ENCODE results near the gene RBKS. TPM values are rescaled to one million over a fixed set of nuclear protein-coding genes. Genes with fewer than 3 reads are reported as not detected.

The RBKS gene
- total RNA-seq, 2 donors from 2014 or later: 1.0 to 7.6 TPM

DNA sequence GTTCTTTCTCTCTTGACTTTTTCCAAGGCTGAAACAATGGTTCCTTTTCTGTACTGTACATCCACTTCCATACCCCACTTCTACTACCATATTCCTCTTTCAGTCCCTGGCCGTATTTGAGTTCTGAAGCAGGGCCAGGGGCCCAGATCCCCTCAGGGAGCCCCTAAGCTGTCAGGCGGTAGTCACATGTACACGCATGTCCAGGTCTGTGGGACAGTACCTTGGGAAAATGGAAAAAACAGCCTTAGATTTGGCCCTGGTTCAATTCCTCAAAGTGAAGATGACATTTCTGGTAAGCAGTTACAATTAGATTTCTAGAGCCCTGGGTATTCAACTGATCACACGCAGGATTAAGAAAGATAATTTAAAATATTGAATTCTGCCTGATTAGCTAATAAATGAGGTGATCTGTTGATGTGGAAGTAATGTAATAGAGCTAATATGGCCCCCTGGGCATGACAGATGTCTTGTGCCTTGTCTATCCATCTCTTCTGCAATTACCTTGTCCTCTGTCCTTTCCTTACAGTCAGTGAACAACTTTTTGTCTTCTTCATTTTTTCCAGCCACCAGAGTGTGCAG is 74.2 kb downstream of the RBKS start:
- H3K9me3 ChIP-seq: no peaks in the 10 kb centered on the region
- no peaks in the 10 kb centered on the region for H3K27me3 ChIP-seq
- intact Hi-C loops (cut with DNase I): no loop called here
- 94 to 97% methylated on average over 4 of the region's 4 CpGs for WGBS, 2 donors
- H3K4me3 ChIP-seq: no peak overlapping the region
- TF ChIP-seq, protein P1, sequence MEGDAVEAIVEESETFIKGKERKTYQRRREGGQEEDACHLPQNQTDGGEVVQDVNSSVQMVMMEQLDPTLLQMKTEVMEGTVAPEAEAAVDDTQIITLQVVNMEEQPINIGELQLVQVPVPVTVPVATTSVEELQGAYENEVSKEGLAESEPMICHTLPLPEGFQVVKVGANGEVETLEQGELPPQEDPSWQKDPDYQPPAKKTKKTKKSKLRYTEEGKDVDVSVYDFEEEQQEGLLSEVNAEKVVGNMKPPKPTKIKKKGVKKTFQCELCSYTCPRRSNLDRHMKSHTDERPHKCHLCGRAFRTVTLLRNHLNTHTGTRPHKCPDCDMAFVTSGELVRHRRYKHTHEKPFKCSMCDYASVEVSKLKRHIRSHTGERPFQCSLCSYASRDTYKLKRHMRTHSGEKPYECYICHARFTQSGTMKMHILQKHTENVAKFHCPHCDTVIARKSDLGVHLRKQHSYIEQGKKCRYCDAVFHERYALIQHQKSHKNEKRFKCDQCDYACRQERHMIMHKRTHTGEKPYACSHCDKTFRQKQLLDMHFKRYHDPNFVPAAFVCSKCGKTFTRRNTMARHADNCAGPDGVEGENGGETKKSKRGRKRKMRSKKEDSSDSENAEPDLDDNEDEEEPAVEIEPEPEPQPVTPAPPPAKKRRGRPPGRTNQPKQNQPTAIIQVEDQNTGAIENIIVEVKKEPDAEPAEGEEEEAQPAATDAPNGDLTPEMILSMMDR (IDR thresholded peaks at IDR 0.05): no peak
- TF ChIP-seq POLR2A (IDR thresholded peaks at IDR 0.05): no peak
- H3K27ac ChIP-seq: no peak overlapping the region
- DNase-seq (no peak), ATAC-seq (no peak)
- no peaks in the 10 kb centered on the region for H3K36me3 ChIP-seq (replicated peaks in 1 of 2; ENCODE audit: insufficient read depth in 1 of 2, low read depth in 2 of 2)
- no peaks in the 10 kb centered on the region for H3K4me1 ChIP-seq

DNA sequence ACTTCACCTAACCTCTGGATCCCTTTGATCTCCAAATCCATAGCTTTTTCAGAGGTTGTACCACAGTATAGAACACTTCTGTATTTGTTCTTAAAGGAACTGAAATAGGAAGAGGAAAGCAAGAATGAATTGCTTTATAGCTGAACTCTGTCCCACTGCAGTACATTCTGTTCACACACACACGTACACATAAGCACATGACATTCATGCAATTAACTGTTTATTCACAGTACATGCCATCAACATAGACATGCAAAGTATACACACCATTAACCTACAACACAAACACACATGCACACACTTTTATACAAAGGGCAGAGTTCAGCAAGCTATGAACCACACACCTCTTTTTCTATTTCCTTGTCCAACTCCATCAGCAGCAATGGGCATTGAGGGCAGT is 75.4 kb downstream of the RBKS start:
- no peaks in the 10 kb centered on the region for H3K9me3 ChIP-seq
- H3K36me3 ChIP-seq (replicated peaks in 1 of 2; ENCODE audit: insufficient read depth in 1 of 2, low read depth in 2 of 2): no peaks in the 10 kb centered on the region
- TF ChIP-seq, protein P1 (IDR thresholded peaks at IDR 0.05): no peak
- no peak for TF ChIP-seq POLR2A (IDR thresholded peaks at IDR 0.05)
- H3K4me3 ChIP-seq: no peak overlapping the region
- intact Hi-C loops (cut with DNase I): no loop called here
- 64 to 68% methylated on average over 1 of the region's 1 CpG for WGBS, 2 donors
- H3K4me1 ChIP-seq: no peaks in the 10 kb centered on the region
- ATAC-seq (no peak), DNase-seq (no peak)
- no peaks in the 10 kb centered on the region for H3K27me3 ChIP-seq
- H3K27ac ChIP-seq: no peak overlapping the region

DNA sequence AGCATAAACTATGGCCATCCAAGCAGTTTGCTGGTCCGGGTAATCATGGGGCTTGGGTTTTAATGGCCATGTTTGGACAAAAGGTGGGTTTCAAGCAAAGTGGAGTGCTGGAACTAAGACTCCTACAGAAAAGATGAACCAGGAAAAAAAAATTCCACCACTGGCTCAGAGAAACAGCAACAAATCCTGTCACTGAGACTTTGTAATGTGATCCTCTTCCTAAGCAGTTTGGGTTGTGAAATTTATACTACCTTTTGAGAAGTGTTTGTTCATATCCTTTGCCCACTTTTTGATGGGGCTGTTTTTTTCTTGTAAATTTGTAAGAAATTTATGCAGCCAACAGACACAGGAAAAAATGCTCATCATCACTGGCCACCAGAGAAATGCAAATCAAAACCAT is 78.4 kb downstream of the RBKS start:
- TF ChIP-seq POLR2A (IDR thresholded peaks at IDR 0.05): no peak
- TF ChIP-seq, protein P1 (IDR thresholded peaks at IDR 0.05): no peak
- ATAC-seq (no peak), DNase-seq (no peak)
- WGBS, 2 donors: 93 to 100% methylated on average over 1 of the region's 1 CpG
- Histone ChIP-seq H3K36me3 (replicated peaks in 1 of 2; ENCODE audit: insufficient read depth in 1 of 2, low read depth in 2 of 2) (no peaks in the 10 kb centered on the region), H3K9me3 (no peaks in the 10 kb centered on the region), H3K4me3 (no peak overlapping the region), H3K27ac (no peak overlapping the region), H3K4me1 (no peaks in the 10 kb centered on the region), H3K27me3 (no peaks in the 10 kb centered on the region)
- intact Hi-C loops (cut with DNase I): no loop called here

DNA sequence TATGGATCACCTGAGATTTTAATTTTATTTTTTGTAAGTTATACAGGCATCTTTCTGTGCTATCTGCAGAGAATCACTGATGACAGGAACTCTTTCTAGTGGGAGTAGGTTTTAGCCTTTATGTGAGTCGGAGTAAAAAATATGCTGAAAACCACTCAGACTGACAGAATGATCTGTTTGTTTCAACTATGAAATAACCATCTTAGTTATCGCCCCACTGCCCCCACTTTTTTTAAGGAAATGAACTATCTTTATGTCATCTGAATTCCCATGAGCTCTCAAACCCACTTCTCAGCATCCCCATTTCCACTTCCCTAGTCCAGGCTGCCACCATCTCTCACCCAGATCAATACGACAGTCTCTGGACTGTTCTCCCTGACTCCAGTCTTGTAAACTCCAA is 79.7 kb downstream of the RBKS start:
- intact Hi-C loops (cut with DNase I): no loop called here
- 82 to 87% methylated on average over 3 of the region's 3 CpGs for WGBS, 2 donors

More for the DNA sequence above, 79.7 kb downstream of the RBKS start:
- Histone ChIP-seq H3K9me3 (no peaks in the 10 kb centered on the region), H3K4me1 (no peaks in the 10 kb centered on the region), H3K27ac (no peak overlapping the region), H3K4me3 (no peak overlapping the region), H3K36me3 (replicated peaks in 1 of 2; ENCODE audit: insufficient read depth in 1 of 2, low read depth in 2 of 2) (no peaks in the 10 kb centered on the region), H3K27me3 (no peaks in the 10 kb centered on the region)
- DNase-seq (no peak), ATAC-seq (no peak)
- TF ChIP-seq POLR2A (IDR thresholded peaks at IDR 0.05): no peak
- TF ChIP-seq, protein P1 (IDR thresholded peaks at IDR 0.05): no peak
